ENCODE results near the gene SPATA2L. TPM values are rescaled to one million over a fixed set of nuclear protein-coding genes. Genes with fewer than 3 reads are reported as not detected.

Gene SPATA2L
- total and polyA plus RNA-seq, 2 of the 13 experiments (the other 11 are each of a cell fraction or from before 2014, with no cell fraction given), result 9.1 to 20.7 TPM

DNA sequence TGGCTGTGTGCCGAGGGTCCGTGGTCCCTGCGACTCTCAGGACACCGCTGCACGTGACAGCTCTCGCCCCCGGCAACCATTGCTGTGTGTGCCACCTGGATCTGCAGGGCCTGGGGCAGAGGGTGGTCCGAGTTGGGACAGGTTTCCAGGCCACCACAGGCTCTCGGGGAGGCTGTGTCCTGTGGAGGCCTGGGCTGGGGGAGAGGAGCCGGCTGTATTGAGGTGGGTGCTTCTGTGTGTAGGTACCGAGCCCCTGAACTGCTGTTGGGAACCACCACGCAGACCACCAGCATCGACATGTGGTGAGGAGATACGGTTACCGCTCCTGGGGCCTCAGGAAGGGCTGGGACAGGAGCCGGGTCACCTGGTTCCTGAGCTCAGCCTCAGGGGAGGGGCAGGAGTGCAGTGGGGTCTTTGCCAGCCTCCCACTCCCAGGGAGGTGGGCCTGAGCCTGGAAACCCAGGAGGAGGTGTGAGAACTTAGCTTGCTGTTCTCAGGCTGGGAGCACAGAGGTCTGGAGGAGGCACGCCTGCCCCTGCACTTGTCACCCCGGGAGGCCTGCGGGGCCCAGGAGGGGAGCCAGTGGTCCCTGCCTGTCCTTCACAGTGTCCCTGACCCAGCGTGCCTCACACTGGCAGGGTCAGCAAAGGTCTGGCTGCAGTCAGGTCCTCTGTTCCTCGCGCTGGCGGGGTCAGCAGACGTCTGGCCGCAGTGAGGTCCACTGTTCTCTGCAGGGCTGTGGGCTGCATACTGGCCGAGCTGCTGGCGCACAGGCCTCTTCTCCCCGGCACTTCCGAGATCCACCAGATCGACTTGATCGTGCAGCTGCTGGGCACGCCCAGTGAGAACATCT lies 7.3 kb downstream of the SPATA2L start (continued):
- TF ChIP-seq E2F1 (CRISPR knock-in tag; IDR thresholded peaks at IDR 0.05) (no peak), ZMAT3 (CRISPR knock-in tag; conservative IDR thresholded peaks at IDR 0.05) (0 out of 2 replicates have a peak, but pooled peaks have one; percentile 44), TSC22D2 (CRISPR knock-in tag; IDR thresholded peaks at IDR 0.05; ENCODE audit: borderline replicate concordance) (no peak), HNF1A (IDR thresholded peaks at IDR 0.05; ENCODE audit: low read depth) (no peak), HNF1A (CRISPR knock-in tag; IDR thresholded peaks at IDR 0.05; ENCODE audit: borderline replicate concordance) (peak; percentile 41; the same call in 1 of the 2 replicates), ZNF841 (CRISPR knock-in tag; IDR thresholded peaks at IDR 0.05; ENCODE audit: borderline replicate concordance) (no peak), REPIN1 (CRISPR knock-in tag; IDR thresholded peaks at IDR 0.05; ENCODE audit: borderline replicate concordance, low read depth) (peak; percentile 68; the same call in 1 of the 2 replicates), GATAD1 (CRISPR knock-in tag; IDR thresholded peaks at IDR 0.05) (no peak), BRCA1 (CRISPR knock-in tag; IDR thresholded peaks at IDR 0.05) (no peak), CEBPG (CRISPR knock-in tag; IDR thresholded peaks at IDR 0.05) (no peak), HCFC1 (IDR thresholded peaks at IDR 0.05; ENCODE audit: low read depth, low read length) (no peak), IKZF5 (CRISPR knock-in tag; IDR thresholded peaks at IDR 0.05) (no peak; the same call in none of the 2 replicates), KDM2A (CRISPR knock-in tag; IDR thresholded peaks at IDR 0.05; ENCODE audit: borderline replicate concordance, low read depth) (no peak), ZNF432 (CRISPR knock-in tag; IDR thresholded peaks at IDR 0.05; ENCODE audit: borderline replicate concordance) (no peak), HNRNPL (IDR thresholded peaks at IDR 0.05; ENCODE audit: low read depth, low read length) (0 out of 2 replicates have a peak, but pooled peaks have one; percentile 66), ZNF709 (CRISPR knock-in tag; IDR thresholded peaks at IDR 0.05) (no peak), POLR2A (IDR thresholded peaks at IDR 0.05; ENCODE audit: insufficient read depth in 1 of 2, low read depth in 2 of 2, low read length in 2 of 2) (0 out of 4 replicates have a peak, but pooled peaks of 1 of the 2 experiments have one; percentile 13)
- TF ChIP-seq, protein P1, sequence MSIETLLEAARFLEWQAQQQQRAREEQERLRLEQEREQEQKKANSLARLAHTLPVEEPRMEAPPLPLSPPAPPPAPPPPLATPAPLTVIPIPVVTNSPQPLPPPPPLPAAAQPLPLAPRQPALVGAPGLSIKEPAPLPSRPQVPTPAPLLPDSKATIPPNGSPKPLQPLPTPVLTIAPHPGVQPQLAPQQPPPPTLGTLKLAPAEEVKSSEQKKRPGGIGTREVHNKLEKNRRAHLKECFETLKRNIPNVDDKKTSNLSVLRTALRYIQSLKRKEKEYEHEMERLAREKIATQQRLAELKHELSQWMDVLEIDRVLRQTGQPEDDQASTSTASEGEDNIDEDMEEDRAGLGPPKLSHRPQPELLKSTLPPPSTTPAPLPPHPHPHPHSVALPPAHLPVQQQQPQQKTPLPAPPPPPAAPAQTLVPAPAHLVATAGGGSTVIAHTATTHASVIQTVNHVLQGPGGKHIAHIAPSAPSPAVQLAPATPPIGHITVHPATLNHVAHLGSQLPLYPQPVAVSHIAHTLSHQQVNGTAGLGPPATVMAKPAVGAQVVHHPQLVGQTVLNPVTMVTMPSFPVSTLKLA (IDR thresholded peaks at IDR 0.05), result no peak
- TF ChIP-seq, protein P2, sequence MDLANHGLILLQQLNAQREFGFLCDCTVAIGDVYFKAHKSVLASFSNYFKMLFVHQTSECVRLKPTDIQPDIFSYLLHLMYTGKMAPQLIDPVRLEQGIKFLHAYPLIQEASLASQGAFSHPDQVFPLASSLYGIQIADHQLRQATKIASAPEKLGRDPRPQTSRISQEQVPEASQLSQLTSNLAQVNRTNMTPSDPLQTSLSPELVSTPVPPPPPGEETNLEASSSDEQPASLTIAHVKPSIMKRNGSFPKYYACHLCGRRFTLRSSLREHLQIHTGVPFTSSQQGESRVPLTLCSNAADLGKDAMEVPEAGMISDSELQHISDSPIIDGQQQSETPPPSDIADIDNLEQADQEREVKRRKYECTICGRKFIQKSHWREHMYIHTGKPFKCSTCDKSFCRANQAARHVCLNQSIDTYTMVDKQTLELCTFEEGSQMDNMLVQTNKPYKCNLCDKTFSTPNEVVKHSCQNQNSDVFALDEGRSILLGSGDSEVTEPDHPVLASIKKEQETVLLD (CRISPR knock-in tag; IDR thresholded peaks at IDR 0.05; ENCODE audit: low read depth), result no peak
